Coronary artery (tissue), 2 donors: ENCODE data around the gene BCR.
"Not testable (repeated sequence)": the region's sequence is repeated elsewhere in the genome, so short reads cannot be mapped to it uniquely, and the experiment has no call there.

Experiments used
- DNase-seq: peaks from one replicate; pipeline ENCODE4 v3.0.0-alpha.2; 2017; ENCODE audit warnings: low spot score
- H3K27ac ChIP-seq, 2 donors: fragments of 200-600 bp; sonication (generic); one replicate each; pipeline ENCODE4 v1.5.1; 2016 to 2019
- H3K4me3 ChIP-seq: fragments of 200-600 bp; sonication (generic); 2 replicates; pipeline ENCODE4 v1.5.1; 2016; ENCODE audit warnings: mild to moderate bottlenecking, moderate library complexity
- CTCF ChIP-seq: fragments of 200-600 bp; sonication (generic); IDR thresholded peaks from one replicate; pipeline ENCODE4 v1.5.1; 2019; ENCODE audit warnings: antibody characterized with exemption

The BCR gene

GRCh38 chr22:23180301-23180892 is at the start of gene BCR:
BCR (plus strand) TSS chr22:23180509; CDS start chr22:23180961, 452 bp downstream.
- DNase-seq: no peak
- Histone ChIP-seq H3K4me3 (peak within 1 kb of the TSS; percentile 86), H3K27ac (peak within 1 kb of the TSS; percentile 91 to 93)
- no peak for TF ChIP-seq CTCF

GRCh38 chr22:23130697-23131096 is 49.6 kb upstream of the BCR start:
- DNase-seq: no peak
- no peak overlapping the region for H3K27ac ChIP-seq
- TF ChIP-seq CTCF: no peak
- H3K4me3 ChIP-seq: no peak overlapping the region

GRCh38 chr22:23131931-23132330 is 48.4 kb upstream of the BCR start:
- Histone ChIP-seq H3K4me3 (no peak overlapping the region), H3K27ac (no peak overlapping the region)
- no peak for TF ChIP-seq CTCF
- DNase-seq: no peak

GRCh38 chr22:23132376-23133091 is 47.8 kb upstream of the BCR start:
- no peak for TF ChIP-seq CTCF
- DNase-seq: no peak
- Histone ChIP-seq H3K4me3 (no peak overlapping the region), H3K27ac (no peak overlapping the region)

GRCh38 chr22:23133922-23134321 is 46.4 kb upstream of the BCR start:
- no peak for TF ChIP-seq CTCF
- Histone ChIP-seq H3K4me3 (no peak overlapping the region), H3K27ac (no peak overlapping the region)
- no peak for DNase-seq

GRCh38 chr22:23136991-23137390 is 43.3 kb upstream of the BCR start:
- H3K4me3 ChIP-seq, H3K27ac ChIP-seq, DNase-seq: not testable (repeated sequence)

GRCh38 chr22:23137468-23137867 is 42.8 kb upstream of the BCR start:
- no peak overlapping the region for H3K4me3 ChIP-seq
- no peak for DNase-seq
- TF ChIP-seq CTCF: no peak
- no peak overlapping the region for H3K27ac ChIP-seq
